ENCODE measurements around the gene PRORP. TPM values are rescaled to one million over a fixed set of nuclear protein-coding genes. Genes with fewer than 3 reads are reported as not detected.

PRORP gene
- total RNA-seq, 3 donors from 2014 or later: 12.0 to 41.6 (median 25.2) TPM

GRCh38 chr14:35114036-35114435 lies 8.3 kb upstream of the PRORP start:
- Histone ChIP-seq H3K27ac (no peak overlapping the region), H3K4me3 (no peak overlapping the region), H3K4me1 (no peaks in the 10 kb centered on the region), H3K27me3 (no peaks in the 10 kb centered on the region), H3K9me3 (no peaks in the 10 kb centered on the region), H3K36me3 (no peaks in the 10 kb centered on the region)
- DNase-seq (ENCODE audit: low spot score in 2 of 2): no peak
- intact Hi-C loops (cut with DNase I; ENCODE audit: low total_unique reads): loop anchor here (2.0 to 5.0 kb wide), 2 partner anchors 91 to 688 kb away; no protein-coding TSS in a partner anchor
- TF ChIP-seq POLR2A (IDR thresholded peaks at IDR 0.05): no peak
- TF ChIP-seq POLR2AphosphoS5 (IDR thresholded peaks at IDR 0.05): no peak
- TF ChIP-seq CTCF (IDR thresholded peaks at IDR 0.05): no peak

GRCh38 chr14:35116242-35116641 lies 6.1 kb upstream of the PRORP start:
- no peaks in the 10 kb centered on the region for H3K36me3 ChIP-seq
- no peak for TF ChIP-seq POLR2AphosphoS5 (IDR thresholded peaks at IDR 0.05)
- H3K27me3 ChIP-seq: no peaks in the 10 kb centered on the region
- H3K9me3 ChIP-seq: no peaks in the 10 kb centered on the region
- no peak overlapping the region for H3K27ac ChIP-seq
- intact Hi-C loops (cut with DNase I; ENCODE audit: low total_unique reads): no loop called here
- no peak overlapping the region for H3K4me3 ChIP-seq
- no peaks in the 10 kb centered on the region for H3K4me1 ChIP-seq
- DNase-seq (ENCODE audit: low spot score in 2 of 2): no peak

DNA sequence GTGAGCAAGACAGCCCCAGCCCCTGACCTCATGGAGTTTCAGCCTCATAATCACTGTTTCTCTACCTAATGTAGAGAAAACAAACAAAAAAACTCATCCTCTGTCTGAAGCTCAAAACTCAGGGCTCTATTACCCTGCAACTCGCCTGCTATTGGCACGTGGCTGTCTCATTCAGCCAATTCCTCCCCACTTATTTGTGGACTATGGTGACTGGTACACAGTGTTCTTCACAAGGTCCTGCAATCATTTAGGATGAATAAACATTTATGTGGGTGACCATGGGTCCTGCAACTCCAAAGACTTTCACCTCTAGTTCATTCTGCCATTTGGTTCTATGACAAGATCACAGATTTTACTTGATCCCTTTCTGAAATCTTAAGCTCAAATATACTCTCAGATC lies 5.2 kb upstream of the PRORP start:
- no peak for DNase-seq (ENCODE audit: low spot score in 2 of 2)
- no peaks in the 10 kb centered on the region for H3K27me3 ChIP-seq
- no peaks in the 10 kb centered on the region for H3K36me3 ChIP-seq
- intact Hi-C loops (cut with DNase I; ENCODE audit: low total_unique reads): no loop called here
- H3K27ac ChIP-seq: no peak overlapping the region
- H3K4me3 ChIP-seq: no peak overlapping the region
- TF ChIP-seq CTCF (IDR thresholded peaks at IDR 0.05) (no peak), POLR2A (IDR thresholded peaks at IDR 0.05) (no peak), POLR2AphosphoS5 (IDR thresholded peaks at IDR 0.05) (no peak)
- no peaks in the 10 kb centered on the region for H3K4me1 ChIP-seq
- H3K9me3 ChIP-seq: no peaks in the 10 kb centered on the region

DNA sequence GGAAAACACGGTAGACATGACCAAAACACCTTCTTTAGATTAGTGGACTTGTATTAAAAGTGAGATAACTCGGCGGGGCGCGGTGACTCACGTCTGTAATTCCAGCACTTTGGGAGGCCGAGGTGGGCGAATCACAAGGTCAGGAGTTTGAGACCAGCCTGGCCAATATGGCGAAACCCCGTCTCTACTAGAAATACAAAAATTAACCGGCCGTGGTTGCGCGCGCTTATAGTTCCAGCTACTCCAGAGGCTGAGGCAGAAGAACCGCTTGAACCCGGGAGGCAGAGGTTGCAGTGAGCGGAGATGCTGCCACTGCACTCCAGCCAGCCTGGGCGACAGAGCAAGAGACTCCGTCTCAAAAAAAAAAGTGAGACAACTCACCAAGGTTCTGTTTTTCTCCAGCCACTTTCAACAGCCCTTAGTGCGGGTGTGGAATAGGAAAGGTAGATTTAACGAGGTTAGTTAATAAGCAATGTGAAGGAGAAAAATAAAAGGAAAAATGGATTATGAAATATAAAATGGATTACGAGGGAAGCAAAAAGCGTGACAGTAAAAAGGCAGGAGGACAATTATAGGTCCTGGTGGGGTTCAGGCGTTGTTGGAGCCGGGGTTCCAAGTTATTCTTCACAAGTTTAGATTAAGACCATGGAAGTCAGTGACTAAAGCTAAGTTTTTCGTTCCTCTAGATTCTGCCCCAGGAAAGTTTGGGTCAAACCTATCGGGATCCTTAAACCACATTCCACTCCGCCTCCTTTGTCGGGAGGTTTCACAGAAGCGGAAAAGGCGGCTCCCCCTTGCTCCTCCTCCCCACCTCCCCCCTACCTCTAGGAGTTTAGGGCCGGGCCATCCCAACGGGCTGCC lies 1.1 kb upstream of the PRORP start:
- Histone ChIP-seq H3K27me3 (no peaks in the 10 kb centered on the region), H3K27ac (peak overlapping the region; percentile 96 to 99), H3K4me1 (peaks cover 0 to 8% of the 10 kb centered on the region in 2 donors), H3K9me3 (no peaks in the 10 kb centered on the region), H3K4me3 (peak overlapping the region; percentile 55 to 82 (median 79)), H3K36me3 (no peaks in the 10 kb centered on the region)
- peak in 1 of 2 donors; percentile 93 for DNase-seq (ENCODE audit: low spot score in 2 of 2)
- intact Hi-C loops (cut with DNase I; ENCODE audit: low total_unique reads): no loop called here
- TF ChIP-seq CTCF (IDR thresholded peaks at IDR 0.05) (no peak), POLR2AphosphoS5 (IDR thresholded peaks at IDR 0.05) (no peak), POLR2A (IDR thresholded peaks at IDR 0.05) (no peak)

- Histone ChIP-seq H3K27ac (peak overlapping the region; percentile 96 to 99), H3K9me3 (no peaks in the 10 kb centered on the region), H3K4me3 (peak overlapping the region; percentile 55 to 82 (median 79)), H3K27me3 (no peaks in the 10 kb centered on the region), H3K4me1 (peaks cover 0 to 8% of the 10 kb centered on the region in 2 donors), H3K36me3 (no peaks in the 10 kb centered on the region)
- no peak for TF ChIP-seq CTCF (IDR thresholded peaks at IDR 0.05)
- peak in 1 of 3 donors; percentile 2 for TF ChIP-seq POLR2AphosphoS5 (IDR thresholded peaks at IDR 0.05)
- DNase-seq (ENCODE audit: low spot score in 2 of 2): peak in 1 of 2 donors; percentile 53
- intact Hi-C loops (cut with DNase I; ENCODE audit: low total_unique reads): no loop called here
Observed at GRCh38 chr14:35122696-35123387, 490 bp downstream of the PRORP start.

Data from breast epithelium (tissue), 4 donors.